ENCODE measurements around the gene OBP2A.

- TF ChIP-seq CTCF (IDR thresholded peaks at IDR 0.05) (no peak), POLR2A (IDR thresholded peaks at IDR 0.05) (no peak), POLR2AphosphoS5 (IDR thresholded peaks at IDR 0.05) (no peak), EP300 (IDR thresholded peaks at IDR 0.05; ENCODE audit: low read depth) (no peak)
Observed at GRCh38 chr9:135567311-135567710, 21.4 kb downstream of the OBP2A start.

Measured in transverse colon (tissue), 4 donors.